Right lobe of liver (tissue), 6 donors: ENCODE measurements around the gene GATA6. TPM values are rescaled to one million over a fixed set of nuclear protein-coding genes. Genes with fewer than 3 reads are reported as not detected.

Experiments used
- ATAC-seq, 4 donors: fragments of 200-7000 bp; cut with Tn5 transposase; one replicate each; pipeline ENCODE4 v1.9.1; 2020; ENCODE audit warnings: mild to moderate bottlenecking in 4 of 4, moderate library complexity in 4 of 4
- DNase-seq, 3 donors: peaks; one replicate each; pipeline ENCODE4 v3.0.0-alpha.2; 2020
- H3K27ac ChIP-seq, 3 donors: fragments of 200-600 bp; one replicate each; pipeline ENCODE4 v1.8.0; 2022
- H3K27me3 ChIP-seq, 2 donors: fragments of 200-600 bp; one replicate each; pipeline ENCODE4 v1.8.0; 2022
- H3K36me3 ChIP-seq, 4 donors: fragments of 200-600 bp; sonication (generic) in 1 of 4; one replicate each; pipeline versions ENCODE4 v1.5.1 to v1.8.0; 2017 to 2022; ENCODE audit warnings: control low read depth in 1 of 4
- H3K4me1 ChIP-seq, 4 donors: fragments of 200-600 bp; sonication (generic) in 1 of 4; one replicate each; pipeline versions ENCODE4 v1.5.1 to v1.8.0; 2017 to 2022; ENCODE audit warnings: control low read depth in 1 of 4
- H3K4me3 ChIP-seq, 3 donors: fragments of 200-600 bp; one replicate each; pipeline ENCODE4 v1.8.0; 2022
- H3K9me3 ChIP-seq, 4 donors: fragments of 200-600 bp; sonication (generic) in 1 of 4; one replicate each; pipeline versions ENCODE4 v1.5.1 to v1.8.0; 2017 to 2022; ENCODE audit warnings: control low read depth in 1 of 4
- CTCF ChIP-seq, 4 donors: fragments of 200-600 bp in 3 of 4; fragments of 450-650 bp in 1 of 4; IDR thresholded peaks; one replicate each; pipeline versions ENCODE4 v1.5.1 to v1.8.0; 2016 to 2022; ENCODE audit warnings: antibody characterized with exemption in 4 of 4, mild to moderate bottlenecking in 2 of 4
- POLR2A ChIP-seq: fragments of 450-650 bp; IDR thresholded peaks from one replicate; pipeline ENCODE4 v1.6.1; 2017; ENCODE audit warnings: antibody characterized with exemption, mild to moderate bottlenecking
- whole genome bisulfite sequencing: methylation state at CpG from one replicate; pipeline ENCODE4 v1.1.6; 2018; ENCODE audit warnings: low coverage, low lambda C conversion rate; ENCODE audit not compliant: insufficient coverage; ENCODE audit errors: missing lambda C conversion rate; 5-methylcytosine and 5-hydroxymethylcytosine counted together
- intact Hi-C, 2 donors: fragments of 100-400 bp; cut with DNase I; formaldehyde crosslinking; loops; one replicate each; pipeline versions ENCODE4 v1.11.2 to v1.14.1; 2022
- total RNA-seq, 6 experiments: library from RNA; depleted of rRNA in 2 of 6; stranded (reverse); fragments of >200 nt in 2 of 6; fragmentation: NEBNext Ultra II Directional in 3 of 6; extraction: Animal tissue kit (Norgen Biotek cat#: 25700) in 3 of 6; gene quantifications; one replicate each; pipeline versions ENCODE4 v1.1.0 to v1.2.4, GENCODE V29; 2016 to 2023
- donor health status: DM: no; HTN: yes; CAD: no.
- donor health status: DM: no; HTN: no; CAD: no.
- donor health status: DM: no; HTN: no; CAD: no.
- donor health status: DM: no; HTN: yes; CAD: no.
- donor health status: DM: no; HTN: yes; CAD: no.

GATA6 gene
- total RNA-seq, 6 experiments from 2014 or later = 8.0 to 14.0 (median 9.5) TPM

GRCh38 chr18:22185273-22185672 lies 15.9 kb downstream of the GATA6 start:
- DNase-seq (no peak), ATAC-seq (peak; percentile 10 to 50 (median 20))
- H3K36me3 ChIP-seq = peaks cover 0 to 55% (median 15%) of the 10 kb centered on the region in 4 donors
- no peak overlapping the region for H3K27ac ChIP-seq
- no peaks in the 10 kb centered on the region for H3K27me3 ChIP-seq
- no peaks in the 10 kb centered on the region for H3K9me3 ChIP-seq
- H3K4me3 ChIP-seq = no peak overlapping the region
- intact Hi-C loops = no loop called here
- H3K4me1 ChIP-seq = no peaks in the 10 kb centered on the region
- TF ChIP-seq CTCF (IDR thresholded peaks at IDR 0.05) (peak in 2 of 4 donors; percentile 5 to 9), POLR2A (no peak)
- WGBS = no CpG with 5 or more reads among the region's 6 CpGs

DNA sequence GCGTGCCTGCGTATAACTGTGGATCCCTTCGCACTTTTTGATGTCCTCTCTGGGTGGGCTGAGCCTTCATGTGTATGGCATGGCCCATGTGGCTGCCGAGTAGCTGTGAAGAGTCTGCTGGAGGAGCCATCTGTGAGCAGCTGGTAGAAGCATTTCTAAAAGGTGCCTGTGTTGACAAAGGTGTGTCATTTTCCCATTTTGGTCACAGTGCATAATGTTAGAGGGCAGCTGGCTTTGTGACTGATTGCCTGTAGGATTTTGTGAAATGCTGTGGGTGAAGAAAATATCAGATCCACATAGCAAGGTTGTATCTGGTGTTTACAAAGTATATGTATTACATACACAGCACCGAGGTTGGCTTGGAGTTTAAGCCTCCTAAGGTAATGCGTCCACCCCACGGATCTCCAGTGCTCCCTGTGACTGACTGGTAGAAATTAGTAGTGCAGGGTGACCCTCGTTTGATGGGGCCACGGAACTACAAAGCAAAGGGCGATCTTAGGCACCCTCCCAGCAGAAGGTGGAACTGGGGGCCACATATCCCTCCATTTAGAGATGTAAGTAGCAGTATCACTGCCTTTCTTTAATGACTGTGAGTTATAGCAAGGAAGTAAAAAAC lies 16.5 kb downstream of the GATA6 start:
- ATAC-seq (no peak), DNase-seq (no peak)
- Histone ChIP-seq H3K4me1 (no peaks in the 10 kb centered on the region), H3K9me3 (no peaks in the 10 kb centered on the region), H3K27me3 (no peaks in the 10 kb centered on the region), H3K4me3 (no peak overlapping the region), H3K36me3 (peaks cover 0 to 55% (median 15%) of the 10 kb centered on the region in 4 donors), H3K27ac (no peak overlapping the region)
- intact Hi-C loops = no loop called here
- TF ChIP-seq CTCF (IDR thresholded peaks at IDR 0.05) (no peak), POLR2A (no peak)
- no CpG with 5 or more reads among the region's 10 CpGs for WGBS

DNA sequence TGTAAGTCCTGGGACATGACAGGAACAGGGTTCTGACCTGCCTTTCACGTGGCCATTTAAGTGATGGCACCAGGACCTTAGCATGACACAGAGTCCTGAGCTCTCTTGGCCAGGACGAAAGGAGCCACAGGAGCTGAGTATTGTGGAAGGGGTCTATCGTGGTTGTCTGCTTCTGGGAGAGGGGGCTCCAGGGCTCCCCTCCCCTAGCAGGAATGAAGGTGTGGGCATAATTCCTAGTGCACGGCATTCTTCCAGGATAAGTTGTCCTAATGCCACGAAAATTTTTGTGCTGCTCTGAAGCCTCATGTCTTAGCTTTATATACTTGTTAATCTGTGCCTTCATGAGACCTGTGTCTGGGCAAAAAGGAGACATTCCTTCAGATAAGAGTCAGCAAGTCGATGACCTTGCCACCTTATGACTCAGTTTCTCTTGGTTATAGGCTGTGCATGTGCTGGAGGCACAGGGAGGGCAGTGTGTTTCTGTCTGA lies 17.1 kb downstream of the GATA6 start:
- Histone ChIP-seq H3K9me3 (no peaks in the 10 kb centered on the region), H3K36me3 (peaks cover 0 to 53% (median 11%) of the 10 kb centered on the region in 4 donors), H3K27me3 (no peaks in the 10 kb centered on the region), H3K4me1 (no peaks in the 10 kb centered on the region), H3K4me3 (no peak overlapping the region), H3K27ac (no peak overlapping the region)
- 74% methylated on average over 5 of the region's 6 CpGs for WGBS
- DNase-seq (no peak), ATAC-seq (no peak)
- TF ChIP-seq CTCF (IDR thresholded peaks at IDR 0.05) (no peak), POLR2A (no peak)
- intact Hi-C loops = no loop called here

DNA sequence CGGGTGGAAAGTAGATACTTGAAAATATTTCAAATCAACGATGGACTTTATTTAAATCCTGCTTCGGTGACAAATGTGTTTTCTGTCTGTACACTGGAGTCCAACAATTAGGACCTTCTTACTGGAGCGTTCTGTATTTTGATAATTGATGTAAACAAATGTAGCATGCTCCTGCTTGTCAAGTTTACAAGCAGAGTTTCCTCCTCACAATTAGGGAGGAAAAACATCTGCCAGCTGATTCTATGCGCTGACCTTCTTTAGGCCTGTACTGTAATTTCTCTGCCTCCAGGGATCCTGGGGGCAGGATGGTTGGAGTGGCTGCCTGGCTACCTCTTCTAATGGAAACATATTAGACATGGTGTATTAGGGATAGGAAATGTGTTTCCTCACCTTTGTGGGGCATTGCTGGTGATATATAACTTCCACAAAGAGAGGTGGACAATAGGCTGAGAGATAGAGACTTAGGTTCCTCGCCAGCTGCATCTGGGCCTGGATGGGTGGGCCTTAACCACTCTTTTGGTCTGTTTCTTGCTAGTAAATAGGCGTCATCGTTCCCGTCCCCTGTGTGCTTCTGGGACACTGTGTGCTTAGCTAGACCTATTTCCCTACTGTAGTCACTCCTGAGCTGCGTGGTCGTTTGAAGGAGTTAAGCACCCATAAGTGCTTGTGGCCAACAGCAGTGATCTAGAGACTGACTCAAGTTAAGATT lies 19.3 kb downstream of the GATA6 start:
- intact Hi-C loops = no loop called here
- 77% methylated on average over 9 of the region's 11 CpGs for WGBS

More for the DNA sequence above, 19.3 kb downstream of the GATA6 start:
- ATAC-seq (no peak), DNase-seq (no peak)
- Histone ChIP-seq H3K27me3 (no peaks in the 10 kb centered on the region), H3K27ac (no peak overlapping the region), H3K4me3 (no peak overlapping the region), H3K36me3 (peaks cover 0 to 33% (median 7%) of the 10 kb centered on the region in 4 donors), H3K4me1 (peaks cover 0 to 3% (median 0%) of the 10 kb centered on the region in 4 donors), H3K9me3 (no peaks in the 10 kb centered on the region)
- TF ChIP-seq POLR2A = no peak
- no peak for TF ChIP-seq CTCF (IDR thresholded peaks at IDR 0.05)
